ENCODE results near the gene MBD6.

The MBD6 gene

GRCh38 chr12:57522887-57523705, 472 bp downstream of the MBD6 start:
- DNase-seq: peak in 38 of 42 donors; percentile 27 to 76 (median 52)
- intact Hi-C loops (cut with DNase I): no loop called here

- peak in 7 of 42 donors; percentile 7 to 47 (median 22) for DNase-seq
- intact Hi-C loops (cut with DNase I): no loop called here
Measured at GRCh38 chr12:57523706-57524614, 1.3 kb downstream of the MBD6 start.

- intact Hi-C loops (cut with DNase I): no loop called here
- DNase-seq: peak in 23 of 42 donors; percentile 19 to 75 (median 42)
Measured at GRCh38 chr12:57524814-57525614, 2.4 kb downstream of the MBD6 start.

GRCh38 chr12:57525615-57526383, 3.2 kb downstream of the MBD6 start:
- no peak for DNase-seq
- intact Hi-C loops (cut with DNase I): no loop called here

GRCh38 chr12:57526477-57527126, 4.0 kb downstream of the MBD6 start:
- DNase-seq: no peak
- intact Hi-C loops (cut with DNase I): no loop called here

- no peak for DNase-seq
- intact Hi-C loops (cut with DNase I): no loop called here
Measured at GRCh38 chr12:57527184-57527583, 4.6 kb downstream of the MBD6 start.

GRCh38 chr12:57528176-57528575, 5.6 kb downstream of the MBD6 start:
- DNase-seq: no peak
- intact Hi-C loops (cut with DNase I): no loop called here

GRCh38 chr12:57528831-57529555, 6.4 kb downstream of the MBD6 start:
- DNase-seq: no peak
- intact Hi-C loops (cut with DNase I): no loop called here

GRCh38 chr12:57529831-57530230, 7.2 kb downstream of the MBD6 start:
- DNase-seq: no peak
- intact Hi-C loops (cut with DNase I): no loop called here

GRCh38 chr12:57530396-57531142, 7.9 kb downstream of the MBD6 start:
- DNase-seq: no peak
- intact Hi-C loops (cut with DNase I): no loop called here

GRCh38 chr12:57531836-57532235, 9.2 kb downstream of the MBD6 start:
- no peak for DNase-seq
- intact Hi-C loops (cut with DNase I): no loop called here

GRCh38 chr12:57533108-57533507, 10.5 kb downstream of the MBD6 start:
- intact Hi-C loops (cut with DNase I): no loop called here

GRCh38 chr12:57534250-57534649, 11.6 kb downstream of the MBD6 start:
- no peak for DNase-seq
- intact Hi-C loops (cut with DNase I): no loop called here

More at GRCh38 chr12:57533108-57533507, 10.5 kb downstream of the MBD6 start:
- DNase-seq: peak in 18 of 42 donors; percentile 25 to 77 (median 56)

GRCh38 chr12:57534991-57535543, 12.4 kb downstream of the MBD6 start:
- intact Hi-C loops (cut with DNase I): no loop called here

GRCh38 chr12:57535764-57536596, 13.4 kb downstream of the MBD6 start:
- DNase-seq: no peak
- intact Hi-C loops (cut with DNase I): no loop called here

More at GRCh38 chr12:57534991-57535543, 12.4 kb downstream of the MBD6 start:
- no peak for DNase-seq

All from head of caudate nucleus (tissue), 42 donors.